SH-SY5Y (cell line): ENCODE results near the gene CEP85.

Source experiments
- GATA2 ChIP-seq: IDR thresholded peaks from 2 replicates; pipeline ENCODE4 v1.6.1; 2011; ENCODE audit warnings: mild to moderate bottlenecking, low read depth, low read length
- GATA3 ChIP-seq: IDR thresholded peaks from 2 replicates; pipeline ENCODE4 v1.6.1; 2011; ENCODE audit warnings: low read depth, mild to moderate bottlenecking, low read length, moderate library complexity

The CEP85 gene, protein sequence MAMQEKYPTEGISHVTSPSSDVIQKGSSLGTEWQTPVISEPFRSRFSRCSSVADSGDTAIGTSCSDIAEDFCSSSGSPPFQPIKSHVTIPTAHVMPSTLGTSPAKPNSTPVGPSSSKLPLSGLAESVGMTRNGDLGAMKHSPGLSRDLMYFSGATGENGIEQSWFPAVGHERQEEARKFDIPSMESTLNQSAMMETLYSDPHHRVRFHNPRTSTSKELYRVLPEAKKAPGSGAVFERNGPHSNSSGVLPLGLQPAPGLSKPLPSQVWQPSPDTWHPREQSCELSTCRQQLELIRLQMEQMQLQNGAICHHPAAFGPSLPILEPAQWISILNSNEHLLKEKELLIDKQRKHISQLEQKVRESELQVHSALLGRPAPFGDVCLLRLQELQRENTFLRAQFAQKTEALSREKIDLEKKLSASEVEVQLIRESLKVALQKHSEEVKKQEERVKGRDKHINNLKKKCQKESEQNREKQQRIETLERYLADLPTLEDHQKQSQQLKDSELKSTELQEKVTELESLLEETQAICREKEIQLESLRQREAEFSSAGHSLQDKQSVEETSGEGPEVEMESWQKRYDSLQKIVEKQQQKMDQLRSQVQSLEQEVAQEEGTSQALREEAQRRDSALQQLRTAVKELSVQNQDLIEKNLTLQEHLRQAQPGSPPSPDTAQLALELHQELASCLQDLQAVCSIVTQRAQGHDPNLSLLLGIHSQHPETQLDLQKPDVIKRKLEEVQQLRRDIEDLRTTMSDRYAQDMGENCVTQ

GRCh38 chr1:26233903-26234643 is at the start of gene CEP85:
CEP85 (plus strand) TSS chr1:26234200; CDS start chr1:26239784, 5,584 bp downstream.
- TF ChIP-seq GATA2 (no peak), GATA3 (no peak)

- TF ChIP-seq GATA2: no peak
- TF ChIP-seq GATA3: no peak
These were observed 49.1 kb upstream of the CEP85 start for GRCh38 chr1:26184883-26185282.

- TF ChIP-seq GATA3: no peak
- TF ChIP-seq GATA2: no peak
These were observed 46.1 kb upstream of the CEP85 start for GRCh38 chr1:26187882-26188281.

DNA sequence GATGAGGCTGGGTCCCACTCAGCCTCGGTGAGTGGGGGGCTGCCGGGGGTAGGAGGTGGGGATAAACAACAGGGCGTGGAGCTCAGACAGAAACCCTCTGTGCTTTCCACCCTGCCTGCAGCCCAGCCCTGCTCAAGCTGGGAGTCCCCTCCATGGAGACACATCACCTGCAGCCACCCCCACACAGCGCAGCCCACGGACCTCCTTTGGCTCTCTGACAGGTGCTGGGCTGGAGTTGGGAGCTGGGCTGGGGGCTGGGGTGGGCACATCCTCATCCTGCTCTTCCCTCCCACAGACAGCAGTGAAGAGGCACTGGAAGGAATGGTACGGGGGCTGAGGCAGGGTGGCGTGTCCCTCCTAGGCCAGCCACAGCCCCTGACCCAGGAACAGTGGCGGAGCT is 45.5 kb upstream of the CEP85 start:
- TF ChIP-seq GATA2 (no peak), GATA3 (no peak)

- no peak for TF ChIP-seq GATA3
- no peak for TF ChIP-seq GATA2
These were observed 44.7 kb upstream of the CEP85 start for GRCh38 chr1:26189331-26189730.

- no peak for TF ChIP-seq GATA3
- TF ChIP-seq GATA2: no peak
These were observed 44.2 kb upstream of the CEP85 start for GRCh38 chr1:26189751-26190275.

GRCh38 chr1:26190373-26190987 is 43.5 kb upstream of the CEP85 start, which contains the start of gene CATSPER4:
CATSPER4 (plus strand) TSS chr1:26190602; CDS start chr1:26190628, 26 bp downstream.
- TF ChIP-seq GATA2 (no peak), GATA3 (no peak)

DNA sequence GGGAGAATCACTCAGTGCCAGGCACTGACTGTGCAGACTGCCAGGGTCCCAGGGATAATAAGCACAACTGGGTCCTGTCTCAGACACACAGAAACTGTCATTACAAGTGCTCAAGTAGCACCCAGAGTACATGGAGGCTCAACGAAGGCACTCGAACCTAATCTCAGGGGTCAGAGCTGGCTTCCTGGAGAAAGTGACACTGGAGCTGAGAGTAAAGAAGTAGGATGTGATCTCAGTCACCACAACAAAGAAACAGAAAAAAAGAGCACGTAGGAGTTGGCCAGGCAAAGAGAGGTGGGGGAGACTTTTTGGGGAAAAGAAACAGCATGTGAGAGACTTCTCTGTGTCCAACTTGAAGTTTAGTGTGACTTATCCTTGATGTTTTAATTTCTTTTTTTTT is 42.3 kb upstream of the CEP85 start:
- TF ChIP-seq GATA2 (no peak), GATA3 (no peak)

- TF ChIP-seq GATA3 (no peak), GATA2 (no peak)
These were observed 38.2 kb upstream of the CEP85 start for GRCh38 chr1:26195805-26196204.

- TF ChIP-seq GATA3: no peak
- TF ChIP-seq GATA2: no peak
These were observed 36.7 kb upstream of the CEP85 start for GRCh38 chr1:26197301-26197700.

- TF ChIP-seq GATA2 (no peak), GATA3 (no peak)
These were observed 36.2 kb upstream of the CEP85 start for GRCh38 chr1:26197813-26198212.

DNA sequence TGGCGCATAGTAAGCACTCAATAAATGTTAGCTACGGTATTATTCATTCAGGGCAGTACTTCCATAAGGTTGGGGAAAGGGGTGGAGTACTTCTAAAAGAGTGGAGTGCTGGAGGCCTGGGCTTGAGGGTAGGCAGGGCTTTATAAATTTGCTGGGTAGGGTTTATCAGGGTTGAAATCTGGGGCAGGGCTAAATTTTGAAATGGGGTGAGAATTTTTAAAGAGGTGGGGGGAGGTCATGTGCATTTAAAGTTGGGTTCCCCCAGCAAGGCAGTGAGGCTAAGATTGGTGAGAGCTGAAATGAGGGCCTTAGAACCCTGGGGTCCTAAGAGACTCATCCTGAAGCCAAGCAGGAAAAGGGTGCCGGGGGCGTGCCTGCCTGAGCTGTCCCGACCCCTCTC is 33.6 kb upstream of the CEP85 start:
- no peak for TF ChIP-seq GATA2
- TF ChIP-seq GATA3: no peak

DNA sequence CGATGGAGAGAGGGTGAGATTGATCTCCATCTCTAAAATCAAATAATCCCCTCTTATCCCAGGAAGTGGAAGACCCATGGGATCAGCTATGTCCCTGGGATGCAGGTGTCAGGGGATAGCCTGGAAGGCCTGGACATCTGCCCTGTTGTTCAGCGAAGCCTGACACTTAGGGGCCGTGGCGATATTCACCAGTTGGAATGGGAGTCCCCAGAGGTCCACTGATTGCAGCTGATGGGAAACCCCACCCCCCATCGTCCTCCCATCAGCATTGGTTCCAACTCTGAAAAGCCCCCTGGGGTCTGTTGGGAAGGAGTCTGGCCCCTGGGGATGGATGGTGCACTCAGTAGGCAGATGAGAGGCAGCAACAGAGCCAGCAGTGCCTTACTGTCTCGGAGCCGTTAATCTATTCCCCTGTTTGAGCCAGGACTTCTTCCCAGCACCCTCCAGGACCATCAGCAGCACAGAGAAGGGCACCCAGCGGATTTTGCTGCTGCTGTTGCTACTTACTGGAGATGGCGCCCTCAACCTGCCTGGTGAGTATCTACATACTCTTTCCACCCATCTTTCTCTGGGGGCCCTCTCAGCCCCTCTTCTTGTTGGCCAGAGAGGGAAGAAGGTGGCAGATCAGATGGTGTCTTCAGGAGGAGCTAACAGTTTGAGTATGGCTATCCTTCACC is 30.2 kb upstream of the CEP85 start:
- no peak for TF ChIP-seq GATA3
- no peak for TF ChIP-seq GATA2
